Natural killer cell (primary cell): Measurements from ENCODE around the gene MPPE1. TPM values are rescaled to one million over a fixed set of nuclear protein-coding genes. Genes with fewer than 3 reads are reported as not detected.

Experiments
- ATAC-seq, 3 donors: fragments of 150-1000 bp in 2 of 3; fragments of 200-7000 bp in 1 of 3; cut with Tn5 transposase; 1 replicate in 1 of 3; 2 replicates in 2 of 3; pipeline ENCODE4 v1.10.0; 2021; ENCODE audit warnings: mild to moderate bottlenecking in 2 of 3, moderate library complexity in 2 of 3
- DNase-seq, 2 donors: peaks; one replicate each; pipeline versions ENCODE4 v3.0.0 to v3.0.0-alpha.2; 2013 to 2021; ENCODE audit warnings: mixed read lengths in 1 of 2
- H3K27ac ChIP-seq: one replicate; pipeline ENCODE4 v1.5.1; 2013; ENCODE audit warnings: mild to moderate bottlenecking, low read length
- H3K27me3 ChIP-seq: one replicate; pipeline ENCODE4 v1.6.1; 2013; ENCODE audit warnings: low read length; ENCODE audit not compliant: control insufficient read depth, insufficient read depth
- H3K36me3 ChIP-seq: one replicate; pipeline ENCODE4 v1.6.1; 2013; ENCODE audit warnings: low read length; ENCODE audit not compliant: control insufficient read depth, insufficient read depth
- H3K4me1 ChIP-seq: one replicate; pipeline ENCODE4 v1.6.1; 2013; ENCODE audit warnings: low read length; ENCODE audit not compliant: control insufficient read depth, insufficient read depth
- H3K4me3 ChIP-seq: one replicate; pipeline ENCODE4 v1.5.1; 2013; ENCODE audit warnings: low read length
- H3K9me3 ChIP-seq: one replicate; pipeline ENCODE4 v1.6.1; 2013; ENCODE audit warnings: low read length; ENCODE audit not compliant: control insufficient read depth, insufficient read depth
- H3K27ac Mint-ChIP-seq, 2 donors: one replicate each; pipeline ENCODE4 v1.8.0; 2022; ENCODE audit warnings: mild to moderate bottlenecking in 2 of 2, mixed read lengths in 2 of 2, moderate library complexity in 1 of 2
- H3K27me3 Mint-ChIP-seq, 2 donors: one replicate each; pipeline ENCODE4 v1.8.0; 2022; ENCODE audit warnings: low read depth in 2 of 2, mixed read lengths in 2 of 2
- H3K36me3 Mint-ChIP-seq: one replicate; pipeline ENCODE4 v1.8.0; 2022; ENCODE audit warnings: mixed read lengths
- H3K4me1 Mint-ChIP-seq, 2 donors: one replicate each; pipeline ENCODE4 v1.8.0; 2022; ENCODE audit warnings: mixed read lengths in 2 of 2
- H3K4me3 Mint-ChIP-seq: one replicate; pipeline ENCODE4 v1.8.0; 2022; ENCODE audit warnings: mild to moderate bottlenecking, moderate library complexity, mixed read lengths
- H3K9me3 Mint-ChIP-seq, 2 donors: one replicate each; pipeline ENCODE4 v1.8.0; 2022; ENCODE audit warnings: mixed read lengths in 2 of 2
- CTCF ChIP-seq: fragments of 200-600 bp; IDR thresholded peaks from one replicate; pipeline ENCODE4 v1.8.0; 2022; ENCODE audit warnings: antibody characterized with exemption
- WGBS: methylation state at CpG from one replicate; pipeline ENCODE4 v1.1.7; 2013; ENCODE audit warnings: missing lambda C conversion rate; ENCODE audit not compliant: insufficient coverage; 5-methylcytosine and 5-hydroxymethylcytosine counted together
- intact Hi-C: fragments of 100-400 bp; cut with micrococcal nuclease; formaldehyde crosslinking; loops from one replicate; pipeline ENCODE4 v1.14.2; 2022
- total RNA-seq, 4 donors: library from RNA; stranded (reverse); fragments of 120-200 nt in 1 of 4; gene quantifications; one replicate each; pipeline versions ENCODE4 v1.2.3 to v1.2.4, GENCODE V29; 2013 to 2022

MPPE1 gene
- total RNA-seq, 3 donors from 2014 or later (not counting 1 experiment from before 2014, with no cell fraction given): 98.3 to 110 (median 105) TPM

- no peak overlapping the region for H3K27ac ChIP-seq
- no peak for DNase-seq
These were observed 27.4 kb downstream of the MPPE1 start for GRCh38 chr18:11880586-11881304.

GRCh38 chr18:11877497-11878135 lies 30.5 kb downstream of the MPPE1 start:
- no peaks in the 10 kb centered on the region for H3K4me1 Mint-ChIP-seq
- H3K9me3 Mint-ChIP-seq: peaks cover 0 to 2% of the 10 kb centered on the region in 2 donors
- ATAC-seq: no peak
- Histone ChIP-seq H3K27me3 (no peaks in the 10 kb centered on the region), H3K27ac (no peak overlapping the region), H3K9me3 (no peaks in the 10 kb centered on the region), H3K4me3 (no peak overlapping the region), H3K36me3 (peaks cover 6% of the 10 kb centered on the region), H3K4me1 (peaks cover 2% of the 10 kb centered on the region)
- TF ChIP-seq CTCF: no peak
- WGBS: 97% methylated on average over 10 of the region's 10 CpGs
- no peaks in the 10 kb centered on the region for H3K36me3 Mint-ChIP-seq
- no peak overlapping the region for H3K27ac Mint-ChIP-seq
- no peaks in the 10 kb centered on the region for H3K27me3 Mint-ChIP-seq
- no peak overlapping the region for H3K4me3 Mint-ChIP-seq
- intact Hi-C loops: no loop called here
- DNase-seq: no peak

More at GRCh38 chr18:11880586-11881304, 27.4 kb downstream of the MPPE1 start:
- Mint-ChIP-seq H3K27me3 (no peaks in the 10 kb centered on the region), H3K27ac (no peak overlapping the region), H3K9me3 (no peaks in the 10 kb centered on the region), H3K4me3 (no peak overlapping the region), H3K4me1 (peaks cover 0 to 8% of the 10 kb centered on the region in 2 donors), H3K36me3 (no peaks in the 10 kb centered on the region)
- H3K27me3 ChIP-seq: no peaks in the 10 kb centered on the region
- no peak for TF ChIP-seq CTCF
- WGBS: 96% methylated on average over 30 of the region's 30 CpGs
- ATAC-seq: no peak
- H3K4me3 ChIP-seq: no peak overlapping the region
- peaks cover 8% of the 10 kb centered on the region for H3K4me1 ChIP-seq
- intact Hi-C loops: no loop called here
- H3K9me3 ChIP-seq: no peaks in the 10 kb centered on the region
- H3K36me3 ChIP-seq: peaks cover 22% of the 10 kb centered on the region

- DNase-seq: no peak
These were observed 33.4 kb downstream of the MPPE1 start for GRCh38 chr18:11874676-11875075.

More at GRCh38 chr18:11874676-11875075, 33.4 kb downstream of the MPPE1 start:
- Histone ChIP-seq H3K36me3 (no peaks in the 10 kb centered on the region), H3K27ac (no peak overlapping the region), H3K4me3 (no peak overlapping the region), H3K27me3 (no peaks in the 10 kb centered on the region), H3K9me3 (no peaks in the 10 kb centered on the region), H3K4me1 (no peaks in the 10 kb centered on the region)
- peaks cover 0 to 2% of the 10 kb centered on the region in 2 donors for H3K27me3 Mint-ChIP-seq
- H3K4me1 Mint-ChIP-seq: no peaks in the 10 kb centered on the region
- no peak for ATAC-seq
- TF ChIP-seq CTCF: no peak
- WGBS: 96% methylated on average over 8 of the region's 8 CpGs
- peaks cover 0 to 2% of the 10 kb centered on the region in 2 donors for H3K9me3 Mint-ChIP-seq
- no peak overlapping the region for H3K27ac Mint-ChIP-seq
- intact Hi-C loops: no loop called here
- no peak overlapping the region for H3K4me3 Mint-ChIP-seq
- no peaks in the 10 kb centered on the region for H3K36me3 Mint-ChIP-seq
